HCT116 (cell line): ENCODE data around the gene OR6C6.

Source experiments
- CBX3 ChIP-seq: IDR thresholded peaks from 2 replicates; pipeline ENCODE4 v1.6.1; 2012; ENCODE audit warnings: low read depth
- CTCF ChIP-seq, 3 experiments: fragments of 200-600 bp in 1 of 3; sonication (generic) in 1 of 3; IDR thresholded peaks in 2 of 3; conservative IDR thresholded peaks in 1 of 3; 2 replicates each; pipeline ENCODE4 v1.5.1; 2012 to 2017; ENCODE audit warnings: low read depth in 2 of 3, low read length in 2 of 3, antibody characterized with exemption in 1 of 3, borderline replicate concordance in 1 of 3, control low read depth in 1 of 3, mild to moderate bottlenecking in 1 of 3, mixed read lengths in 1 of 3, mixed run types in 1 of 3, moderate library complexity in 1 of 3; ENCODE audit not compliant: insufficient read depth in 1 of 3
- EGR1 ChIP-seq: IDR thresholded peaks from 2 replicates; pipeline ENCODE4 v1.6.1; 2012; ENCODE audit warnings: low read depth
- EZH2 ChIP-seq: fragments of 200-600 bp; sonication (generic); IDR thresholded peaks from 2 replicates; pipeline ENCODE4 v1.6.1; 2017; ENCODE audit warnings: antibody characterized with exemption, mixed run types
- EZH2phosphoT487 ChIP-seq: fragments of 200-600 bp; IDR thresholded peaks from 2 replicates; pipeline ENCODE4 v1.6.1; 2018; ENCODE audit warnings: antibody characterized with exemption, borderline replicate concordance
- FOSL1 ChIP-seq: IDR thresholded peaks from 2 replicates; pipeline ENCODE4 v1.6.1; 2012; ENCODE audit warnings: low read depth
- JUND ChIP-seq: IDR thresholded peaks from 2 replicates; pipeline ENCODE4 v1.6.1; 2012
- MAX ChIP-seq: IDR thresholded peaks from 2 replicates; pipeline ENCODE4 v1.6.1; 2012
- POLR2A ChIP-seq: IDR thresholded peaks from 2 replicates; pipeline ENCODE4 v1.7.0; 2011; ENCODE audit warnings: borderline replicate concordance; ENCODE audit not compliant: insufficient read depth, insufficient read length; ENCODE audit errors: extremely low read depth
- POLR2AphosphoS5 ChIP-seq: IDR thresholded peaks from 2 replicates; pipeline ENCODE4 v1.6.1; 2011; ENCODE audit warnings: mild to moderate bottlenecking, low read depth, low read length, moderate library complexity
- RAD21 ChIP-seq: IDR thresholded peaks from 2 replicates; pipeline ENCODE4 v1.6.1; 2012; ENCODE audit warnings: low read depth, mild to moderate bottlenecking
- REST ChIP-seq: IDR thresholded peaks from 2 replicates; pipeline ENCODE4 v1.6.1; 2012; ENCODE audit warnings: low read depth
- SP1 ChIP-seq: IDR thresholded peaks from 2 replicates; pipeline ENCODE4 v1.6.1; 2012; ENCODE audit warnings: low read depth
- TCF7L2 ChIP-seq: IDR thresholded peaks from 2 replicates; pipeline ENCODE4 v1.7.0; 2011; ENCODE audit warnings: borderline replicate concordance, inconsistent platforms; ENCODE audit not compliant: insufficient read depth, insufficient read length; ENCODE audit errors: extremely low read depth

- TF ChIP-seq RAD21 = no peak
- TF ChIP-seq CTCF (IDR thresholded peaks at IDR 0.05 in 2 of 3, conservative IDR thresholded peaks at IDR 0.05 in 1 of 3; ENCODE audit: borderline replicate concordance in 1 of 3, insufficient read depth in 1 of 3, low read depth in 2 of 3, low read length in 2 of 3) = no peak
- no peak for TF ChIP-seq EZH2phosphoT487
- TF ChIP-seq POLR2AphosphoS5 = no peak
- TF ChIP-seq CBX3 = no peak
- no peak for TF ChIP-seq POLR2A
- TF ChIP-seq REST = no peak
- no peak for TF ChIP-seq EZH2
- TF ChIP-seq MAX = no peak
- TF ChIP-seq SP1 = no peak
- no peak for TF ChIP-seq EGR1
- TF ChIP-seq JUND = no peak
- TF ChIP-seq TCF7L2 = no peak
- TF ChIP-seq FOSL1 = no peak
These were observed 34.1 kb upstream of the OR6C6 start, which contains the start of gene OR6C3 for GRCh38 chr12:55330446-55330845.
